Gastrocnemius medialis (tissue), 4 donors: ENCODE results near the gene ARSG. TPM values are rescaled to one million over a fixed set of nuclear protein-coding genes. Genes with fewer than 3 reads are reported as not detected.

Source experiments
- ATAC-seq, 2 donors: fragments of 150-250 bp; one replicate each; pipeline ENCODE4 v1.9.1; 2016
- DNase-seq, 2 donors: peaks; one replicate each; pipeline ENCODE4 v3.0.0-alpha.2; 2019
- H3K27ac ChIP-seq, 4 donors: fragments of 200-600 bp; sonication (generic); 1 replicate in 1 of 4; 2 replicates in 3 of 4; pipeline ENCODE4 v1.5.1; 2016 to 2018; ENCODE audit warnings: mild to moderate bottlenecking in 2 of 4, moderate library complexity in 1 of 4
- H3K27me3 ChIP-seq, 3 donors: fragments of 200-600 bp; sonication (generic) in 2 of 3; 1 replicate in 1 of 3; 2 replicates in 2 of 3; pipeline versions ENCODE4 v1.5.1 to v1.6.0; 2016 to 2019; ENCODE audit warnings: mild to moderate bottlenecking in 1 of 3, moderate library complexity in 1 of 3
- H3K36me3 ChIP-seq, 2 donors: fragments of 200-600 bp; sonication (generic) in 1 of 2; one replicate each; pipeline ENCODE4 v1.5.1; 2017 to 2018
- H3K4me1 ChIP-seq, 2 donors: fragments of 200-600 bp; sonication (generic) in 1 of 2; one replicate each; pipeline ENCODE4 v1.5.1; 2016 to 2017; ENCODE audit warnings: mild to moderate bottlenecking in 2 of 2
- H3K4me3 ChIP-seq, 4 donors: fragments of 200-600 bp; sonication (generic) in 3 of 4; 1 replicate in 1 of 4; 2 replicates in 3 of 4; pipeline ENCODE4 v1.5.1; 2016 to 2019; ENCODE audit warnings: mild to moderate bottlenecking in 2 of 4
- H3K9me3 ChIP-seq, 3 donors: fragments of 200-600 bp; sonication (generic) in 2 of 3; 1 replicate in 1 of 3; 2 replicates in 2 of 3; pipeline ENCODE4 v1.5.1; 2016 to 2019
- CTCF ChIP-seq, 5 experiments: fragments of 450-650 bp in 3 of 5; fragments of 200-600 bp in 2 of 5; sonication (generic) in 2 of 5; IDR thresholded peaks in 4 of 5; conservative IDR thresholded peaks in 1 of 5; 1 replicate in 4 of 5; 2 replicates in 1 of 5; pipeline ENCODE4 v1.5.1; 2016 to 2019; ENCODE audit warnings: antibody characterized with exemption in 5 of 5, mild to moderate bottlenecking in 3 of 5, moderate library complexity in 3 of 5
- POLR2A ChIP-seq, 2 donors: fragments of 450-650 bp; IDR thresholded peaks; one replicate each; pipeline ENCODE4 v1.6.1; 2017; ENCODE audit warnings: antibody characterized with exemption in 2 of 2, mild to moderate bottlenecking in 2 of 2, moderate library complexity in 2 of 2
- in situ Hi-C, 4 donors: fragments of 200-750 bp; cut with MboI; loops; one replicate each; pipeline versions ENCODE4 v1.15.0 to v1.8.0; 2017; ENCODE audit warnings: low sequenced_read_pairs in 4 of 4
- intact Hi-C: fragments of 100-400 bp; cut with DNase I; formaldehyde crosslinking; loops from one replicate; pipeline ENCODE4 v1.15.1; 2023; ENCODE audit warnings: low total_unique reads
- total RNA-seq, 4 donors: library from RNA; depleted of rRNA; stranded (reverse); fragments of >200 nt; gene quantifications; one replicate each; pipeline versions ENCODE4 v1.1.0 to v1.2.3, GENCODE V29; 2016

Gene ARSG
- 1 to 10 TPM; 3.3 to 6.1 (median 5.4) TPM for total RNA-seq

GRCh38 chr17:68290955-68291835 is at the start of gene ARSG, which contains the start of gene SLC16A6:
ARSG (plus strand) TSS chr17:68291495; CDS start chr17:68307494, 15,999 bp downstream.
SLC16A6 (minus strand) TSS chr17:68291127; CDS start chr17:68278320, 12,807 bp downstream.
- DNase-seq: peak; percentile 35 to 69
- TF ChIP-seq CTCF (IDR thresholded peaks at IDR 0.05 in 4 of 5, conservative IDR thresholded peaks at IDR 0.05 in 1 of 5) (peak in 1 of 5 experiments; percentile 10), POLR2A (IDR thresholded peaks at IDR 0.05) (peak; percentile 63 to 67)

GRCh38 chr17:68246271-68247028 is 44.8 kb upstream of the ARSG start:
- Histone ChIP-seq H3K27me3 (no peaks in the 10 kb centered on the region), H3K9me3 (no peaks in the 10 kb centered on the region), H3K4me3 (peak overlapping the region in 2 of 4 donors; percentile 95 to 97), H3K36me3 (peaks cover 0 to 14% of the 10 kb centered on the region in 2 donors), H3K4me1 (peaks cover 12 to 14% of the 10 kb centered on the region in 2 donors), H3K27ac (peak overlapping the region; percentile 89 to 100 (median 98))
- ATAC-seq (no peak), DNase-seq (no peak)
- in situ Hi-C loops: no loop called here
- no peak for TF ChIP-seq CTCF (IDR thresholded peaks at IDR 0.05 in 4 of 5, conservative IDR thresholded peaks at IDR 0.05 in 1 of 5)
- TF ChIP-seq POLR2A (IDR thresholded peaks at IDR 0.05): no peak
- intact Hi-C loops: loop anchor here (5.0 kb wide), 2 partner anchors 39 to 266 kb away; partner anchors contain the start of gene PRKAR1A

More at GRCh38 chr17:68290955-68291835, at the start of gene ARSG, which contains the start of gene SLC16A6:
- in situ Hi-C loops: no loop called here
- Histone ChIP-seq H3K4me3 (peak within 1 kb of the TSS; percentile 64 to 81 (median 72)), H3K27me3 (no peaks in the 10 kb centered on the region), H3K27ac (peak within 1 kb of the TSS; percentile 78 to 89 (median 88)), H3K9me3 (no peaks in the 10 kb centered on the region), H3K36me3 (no peaks in the 10 kb centered on the region), H3K4me1 (peaks cover 6 to 15% of the 10 kb centered on the region in 2 donors)
- intact Hi-C loops: loop anchor here (1.0 to 2.0 kb wide), 2 partner anchors 28 to 87 kb away; no protein-coding TSS in a partner anchor
- ATAC-seq: peak; percentile 68 to 69

- in situ Hi-C loops (no loop called here), intact Hi-C loops (loop anchor here (5.0 kb wide), 2 partner anchors 40 to 265 kb away; partner anchors contain the start of gene PRKAR1A)
- Histone ChIP-seq H3K27ac (peak within 1 kb of the TSS; percentile 89 to 100 (median 98)), H3K4me3 (peak within 1 kb of the TSS; percentile 81 to 97 (median 96)), H3K4me1 (peaks cover 12 to 14% of the 10 kb centered on the region in 2 donors), H3K9me3 (no peaks in the 10 kb centered on the region), H3K36me3 (peaks cover 0 to 24% of the 10 kb centered on the region in 2 donors), H3K27me3 (no peaks in the 10 kb centered on the region)
- DNase-seq (peak; percentile 84 to 92), ATAC-seq (peak; percentile 91)
- peak; percentile 97 to 98 for TF ChIP-seq POLR2A (IDR thresholded peaks at IDR 0.05)
- TF ChIP-seq CTCF (IDR thresholded peaks at IDR 0.05 in 4 of 5, conservative IDR thresholded peaks at IDR 0.05 in 1 of 5): peak in 1 of 5 experiments; percentile 12
Measured at GRCh38 chr17:68247445-68248198, 43.7 kb upstream of the ARSG start, which contains the start of gene AMZ2. AMZ2 (plus strand) TSS chr17:68248043; CDS start chr17:68250188, 2,145 bp downstream.
